Measurements from ENCODE around the gene CAMK2D. TPM values are rescaled to one million over a fixed set of nuclear protein-coding genes. Genes with fewer than 3 reads are reported as not detected.

CAMK2D gene
- total RNA-seq, 2 experiments from 2014 or later, result 61.5 to 62.3 TPM

DNA sequence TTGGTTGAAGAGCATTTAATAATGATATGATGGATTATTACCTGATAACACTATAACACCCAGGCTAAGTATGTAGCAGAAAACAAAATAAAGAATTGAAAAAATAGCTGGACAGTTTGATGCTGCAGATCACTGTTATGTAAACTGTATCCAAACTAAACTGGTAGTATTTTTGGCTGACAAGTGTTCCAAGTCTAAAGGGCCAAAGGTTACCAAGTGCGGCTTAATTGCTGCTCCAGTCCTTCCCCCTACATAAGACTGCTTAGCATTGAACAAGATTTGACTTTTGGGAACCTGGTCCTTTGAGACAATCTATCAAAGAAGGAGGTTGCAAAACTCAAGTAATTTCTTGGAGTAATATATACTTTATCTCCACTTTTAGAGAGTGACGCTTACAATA, 249.6 kb downstream of the CAMK2D start:
- CTCF ChIA-PET, result no interaction called here
- POLR2A ChIA-PET, result no interaction called here

DNA sequence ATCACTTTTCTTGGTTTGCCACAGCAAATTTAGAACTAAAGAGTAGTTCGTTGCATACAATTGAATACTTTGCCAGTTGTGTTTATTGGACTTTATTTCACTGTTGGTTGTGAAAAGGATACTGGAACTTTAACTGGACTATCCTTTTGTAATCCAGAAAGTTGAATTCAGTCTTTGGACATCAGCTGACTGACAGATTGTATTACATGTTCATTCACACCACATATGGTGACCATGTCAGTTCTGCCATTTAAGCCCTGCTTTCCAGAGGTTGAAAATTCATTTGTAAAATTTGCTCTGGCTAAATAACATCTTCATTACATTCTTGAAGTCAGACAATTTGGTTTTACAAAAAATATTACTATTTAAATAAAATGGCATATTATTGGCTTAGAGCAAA, 251.7 kb downstream of the CAMK2D start:
- ChIA-PET CTCF (no interaction called here), POLR2A (no interaction called here)

GRCh38 chr4:113505044-113505443, 256.5 kb downstream of the CAMK2D start:
- CTCF ChIA-PET, result no interaction called here
- POLR2A ChIA-PET, result interaction anchor here (1.0 kb wide), 1 partner anchor 37 kb away, joined by 3 read pairs; no protein-coding TSS in a partner anchor

- POLR2A ChIA-PET, result interaction anchor here (0.7 to 1.0 kb wide), 2 partner anchors 27 to 36 kb away, joined by 3 to 5 read pairs; no protein-coding TSS in a partner anchor
- CTCF ChIA-PET, result no interaction called here
Observed at GRCh38 chr4:113504422-113504821, 257.1 kb downstream of the CAMK2D start.

- ChIA-PET POLR2A (no interaction called here), CTCF (no interaction called here)
Observed at GRCh38 chr4:113503691-113504090, 257.8 kb downstream of the CAMK2D start.

- ChIA-PET CTCF (no interaction called here), POLR2A (no interaction called here)
Observed at GRCh38 chr4:113502906-113503305, 258.6 kb downstream of the CAMK2D start.

DNA sequence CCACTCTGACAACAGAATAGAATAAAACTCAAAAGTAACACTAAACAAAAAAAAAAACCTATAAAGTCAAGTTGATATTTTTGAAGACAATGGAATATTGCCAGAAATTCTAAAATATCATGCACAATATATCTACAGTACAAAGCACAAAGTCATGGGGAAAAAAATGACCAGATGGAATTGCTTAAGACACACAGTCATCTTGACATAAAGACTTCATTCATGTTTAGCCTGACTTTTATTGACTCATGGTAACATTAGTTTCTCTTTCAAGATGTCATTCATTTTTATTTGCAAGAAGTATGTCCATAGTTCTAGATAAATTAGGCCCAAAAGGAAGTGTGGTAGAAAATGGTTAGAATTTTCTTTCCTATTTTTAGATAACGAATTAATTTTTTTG, 259.1 kb downstream of the CAMK2D start:
- CTCF ChIA-PET, result no interaction called here
- POLR2A ChIA-PET, result no interaction called here

GRCh38 chr4:113500424-113500823, 261.1 kb downstream of the CAMK2D start:
- ChIA-PET CTCF (no interaction called here), POLR2A (interaction anchor here (0.5 kb wide), 1 partner anchor 92 kb away, joined by 4 read pairs; no protein-coding TSS in a partner anchor)

- ChIA-PET POLR2A (no interaction called here), CTCF (no interaction called here)
Observed at GRCh38 chr4:113499696-113500095, 261.8 kb downstream of the CAMK2D start.

DNA sequence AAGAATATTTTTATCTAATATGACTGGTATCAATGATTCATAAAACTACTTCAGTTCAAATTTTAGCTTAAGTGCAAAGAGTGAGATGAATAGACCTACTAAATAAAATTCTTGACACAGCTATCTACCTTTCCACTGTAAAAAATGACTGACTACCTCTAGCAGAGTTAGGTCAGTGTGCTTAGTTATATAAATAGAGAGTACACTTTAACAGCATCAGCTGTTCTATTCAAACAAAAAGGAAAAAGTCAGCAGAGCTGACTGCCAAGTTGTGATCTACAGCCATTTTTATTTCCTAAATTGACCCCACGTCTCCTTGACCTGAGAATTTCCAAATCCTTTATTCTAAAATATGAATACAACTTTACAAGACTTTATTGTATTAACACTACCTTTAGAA, 262.4 kb downstream of the CAMK2D start:
- CTCF ChIA-PET, result no interaction called here
- POLR2A ChIA-PET, result no interaction called here

DNA sequence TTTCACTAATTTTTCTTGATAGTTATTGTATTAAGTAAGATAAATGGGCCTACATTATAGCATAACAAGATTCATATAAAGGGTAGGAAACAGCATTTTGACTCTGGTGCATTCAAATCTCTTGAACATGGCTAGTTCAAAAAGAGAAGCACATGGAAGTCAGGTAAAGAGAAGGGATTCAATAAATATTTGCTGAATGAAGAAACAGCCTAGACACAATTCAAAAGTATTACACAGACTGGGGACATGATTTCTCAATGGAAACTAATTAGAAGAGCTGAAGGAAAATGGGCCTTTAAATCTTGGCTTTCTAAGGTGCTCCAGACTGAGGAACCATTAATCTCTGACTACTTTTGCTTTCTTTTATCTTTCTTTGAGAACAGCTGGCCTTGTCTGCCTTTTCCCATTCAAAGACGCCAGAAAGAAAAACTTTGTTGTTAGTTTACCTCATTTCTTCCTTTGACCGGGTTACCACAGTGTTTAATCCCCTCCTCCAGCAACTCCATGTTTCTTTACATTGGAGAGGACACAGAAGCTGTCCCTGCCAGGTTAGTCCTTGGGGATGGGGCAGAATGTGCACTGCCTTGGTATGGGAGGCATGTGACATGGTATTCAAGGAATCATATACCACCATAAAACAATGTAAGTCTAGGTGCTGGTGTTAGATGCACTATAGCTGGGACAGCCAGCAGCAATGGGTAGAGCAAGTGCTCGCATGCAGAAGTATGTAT, 264.2 kb downstream of the CAMK2D start:
- CTCF ChIA-PET, result no interaction called here
- POLR2A ChIA-PET, result interaction anchor here (0.5 kb wide), 1 partner anchor 27 kb away, joined by 4 read pairs; no protein-coding TSS in a partner anchor

DNA sequence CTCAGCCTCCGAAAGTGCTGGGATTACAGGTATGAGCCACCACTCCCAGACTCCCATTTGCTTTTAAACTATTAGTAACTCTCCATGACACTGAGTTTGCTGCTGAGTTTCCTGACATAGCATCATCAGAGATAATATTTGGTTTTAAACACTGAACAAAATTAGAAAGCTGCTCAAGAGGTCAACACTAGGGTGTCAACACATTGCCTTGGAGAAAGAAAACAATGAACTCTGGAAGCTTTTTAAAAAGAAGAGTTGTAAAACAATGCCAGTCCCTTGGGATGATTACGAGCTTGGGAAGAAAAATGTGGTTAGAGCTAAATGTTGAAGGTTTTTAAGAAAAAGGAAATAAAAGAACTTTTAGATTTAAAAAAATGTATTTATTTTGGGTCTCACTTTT, 264.8 kb downstream of the CAMK2D start:
- ChIA-PET POLR2A (no interaction called here), CTCF (no interaction called here)

GRCh38 chr4:113495790-113496189, 265.7 kb downstream of the CAMK2D start:
- POLR2A ChIA-PET, result no interaction called here
- CTCF ChIA-PET, result no interaction called here

GRCh38 chr4:113483131-113483530, 278.4 kb downstream of the CAMK2D start:
- ChIA-PET POLR2A (no interaction called here), CTCF (no interaction called here)

DNA sequence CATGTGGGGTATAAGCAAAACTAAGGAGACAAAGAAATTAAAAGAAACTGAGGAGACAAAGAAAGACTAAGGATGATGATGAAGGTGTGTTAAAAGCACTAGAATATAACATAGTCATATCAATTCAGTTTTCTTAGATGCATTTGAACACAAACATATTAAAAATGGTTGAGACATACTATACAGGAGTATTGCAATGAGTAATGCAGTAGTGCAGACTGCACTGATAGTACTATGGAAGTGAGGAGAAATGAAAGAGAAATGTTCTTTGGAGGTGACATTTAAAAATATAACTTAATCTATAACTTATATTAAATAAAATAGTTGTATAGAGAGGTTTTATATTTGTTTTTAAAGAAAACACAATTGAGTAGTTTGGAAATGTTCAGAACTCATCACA, 279.2 kb downstream of the CAMK2D start:
- POLR2A ChIA-PET, result no interaction called here
- CTCF ChIA-PET, result no interaction called here

GRCh38 chr4:113481820-113482219, 279.7 kb downstream of the CAMK2D start:
- ChIA-PET CTCF (no interaction called here), POLR2A (no interaction called here)

DNA sequence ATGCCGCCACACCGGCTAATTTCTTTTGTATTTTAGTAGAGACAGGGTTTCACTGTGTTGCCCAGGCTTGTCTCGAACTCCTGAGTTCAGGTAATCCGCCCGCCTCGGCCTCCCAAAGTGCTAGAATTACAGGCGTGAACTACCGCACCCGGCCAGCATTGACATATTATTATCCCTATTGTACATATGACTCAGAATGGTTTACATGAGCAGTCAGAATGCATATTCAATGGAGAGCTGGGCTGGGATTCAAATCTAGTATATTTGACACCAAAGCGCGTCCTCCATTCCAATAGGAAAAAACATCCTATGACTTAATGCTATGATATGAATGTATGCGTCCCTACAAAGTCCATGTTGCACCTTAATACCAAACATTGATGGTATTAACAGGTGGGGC, 281.4 kb downstream of the CAMK2D start:
- CTCF ChIA-PET, result no interaction called here
- POLR2A ChIA-PET, result no interaction called here

DNA sequence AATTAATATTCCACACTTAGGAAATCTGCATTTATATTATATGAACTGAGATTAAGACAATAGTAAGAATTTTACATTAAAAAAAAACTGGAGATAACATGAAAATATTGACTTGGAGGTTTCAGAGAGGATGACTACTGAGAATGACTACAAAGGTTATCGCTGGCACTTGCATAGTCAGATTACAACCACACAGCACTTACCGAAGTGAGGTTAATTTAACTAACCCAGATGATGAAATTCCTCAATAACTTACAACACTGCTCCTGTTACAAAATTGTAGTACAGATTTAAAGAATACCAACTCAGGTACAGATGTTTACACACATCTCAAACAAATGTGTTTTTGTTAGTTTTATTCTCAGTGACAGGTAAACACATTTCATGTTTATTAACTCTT, 283.5 kb downstream of the CAMK2D start:
- CTCF ChIA-PET, result no interaction called here
- POLR2A ChIA-PET, result no interaction called here

DNA sequence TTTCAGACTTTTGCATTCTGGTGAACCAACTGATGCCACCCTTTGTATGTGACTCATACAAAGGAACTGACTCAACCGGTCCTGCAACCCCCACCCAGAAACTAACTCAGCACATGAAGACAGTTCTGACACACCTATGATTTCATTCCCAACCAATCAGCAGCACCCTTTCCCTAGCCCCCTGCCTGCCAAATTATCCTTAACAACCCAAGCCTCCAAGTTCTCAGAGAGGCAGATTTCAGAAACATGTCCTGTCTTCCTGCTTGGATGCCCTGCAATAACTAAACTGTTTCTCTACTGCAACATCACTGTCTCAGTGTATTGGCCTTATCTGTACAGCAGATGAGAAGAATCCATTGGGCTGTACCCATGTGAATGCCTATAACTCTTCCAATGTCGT, 284.7 kb downstream of the CAMK2D start:
- ChIA-PET POLR2A (interaction anchor here (0.6 kb wide), 1 partner anchor 28 kb away, joined by 5 read pairs; no protein-coding TSS in a partner anchor), CTCF (interaction anchor here (0.8 kb wide), 1 partner anchor 208 kb away, joined by 3 read pairs; no protein-coding TSS in a partner anchor)

DNA sequence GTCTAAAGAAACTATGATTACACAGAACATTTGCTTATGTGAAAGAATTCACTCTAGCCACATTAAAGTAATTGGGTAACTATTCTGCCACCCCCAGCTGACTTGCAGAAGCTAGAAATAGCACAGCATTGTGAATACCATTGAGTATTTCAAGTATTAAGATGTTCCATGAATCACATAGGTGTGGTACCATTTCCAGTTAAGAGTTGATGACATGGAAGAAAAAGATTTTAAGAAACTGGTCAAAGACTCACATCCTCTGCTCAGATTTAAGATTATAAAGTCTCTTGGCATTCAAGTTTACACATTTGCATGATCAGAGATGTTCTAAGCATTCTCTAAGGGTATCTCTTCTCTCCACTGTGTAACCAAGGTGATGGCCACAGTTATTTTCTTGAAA, 287.5 kb downstream of the CAMK2D start:
- ChIA-PET CTCF (no interaction called here), POLR2A (no interaction called here)

DNA sequence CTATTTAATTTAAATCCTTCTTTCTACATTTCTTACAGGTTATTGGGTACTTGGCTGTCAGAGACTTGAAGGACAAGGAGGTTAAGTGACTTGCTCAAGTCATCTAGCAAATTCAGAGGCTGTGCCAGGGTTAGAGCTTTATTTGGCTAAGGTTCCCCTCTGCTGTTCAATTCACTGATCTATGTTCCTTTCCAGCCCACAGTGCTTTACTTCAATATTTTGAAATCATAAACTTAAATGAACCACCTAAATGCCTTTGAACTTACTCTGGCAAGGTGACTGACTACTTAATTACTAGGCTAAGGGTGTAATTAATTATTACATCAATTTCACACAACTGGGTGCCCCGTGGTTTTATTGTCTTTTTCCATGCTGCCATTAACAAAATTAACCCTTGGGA, 288.7 kb downstream of the CAMK2D start:
- CTCF ChIA-PET, result no interaction called here
- POLR2A ChIA-PET, result no interaction called here
